Caco-2 (cell line): ENCODE results near the gene KIR2DL1. TPM values are rescaled to one million over a fixed set of nuclear protein-coding genes. Genes with fewer than 3 reads are reported as not detected.
"Not testable (repeated sequence)": the region's sequence is repeated elsewhere in the genome, so short reads cannot be mapped to it uniquely, and the experiment has no call there.

Experiments used
- Bru-seq: library from RNA; stranded (reverse); fragments of 400-500 nt; gene quantifications from one replicate; lab custom pipeline; 2021; lab: Mats Ljungman, UMichigan
- BruChase-seq, 2 experiments: library from RNA; stranded (reverse); fragments of 400-500 nt; gene quantifications; one replicate each; lab custom pipeline; 2021; lab: Mats Ljungman, UMichigan
- BruUV-seq: library from RNA; stranded (reverse); fragments of 400-500 nt; replicated peaks from 2 replicates; lab custom pipeline; 2021; lab: Mats Ljungman, UMichigan
- CTCF ChIA-PET: fragments of 300-600 bp; sonication (Branson Sonifier 250); formaldehyde crosslinking; loops from one replicate; lab custom pipeline; 2022; ENCODE audit warnings: antibody characterized with exemption; lab: Charles Lee
- POLR2A ChIA-PET: fragments of 300-600 bp; sonication (Branson Sonifier 250); formaldehyde crosslinking; loops from one replicate; lab custom pipeline; 2022; ENCODE audit warnings: antibody characterized with exemption; lab: Charles Lee
- DNase-seq, 2 experiments: peaks; one replicate each; pipeline versions ENCODE4 v3.0.0 to v3.0.0-alpha.2; 2020 to 2022
- H3K27me3 ChIP-seq: replicated peaks from 2 replicates; pipeline ENCODE4 v1.6.0; 2011; ENCODE audit warnings: low read length; ENCODE audit not compliant: control insufficient read depth, insufficient read depth
- H3K36me3 ChIP-seq: 2 replicates; pipeline ENCODE4 v1.5.1; 2011; ENCODE audit warnings: low read length; ENCODE audit not compliant: control insufficient read depth, insufficient read depth
- H3K4me1 ChIP-seq: fragments of 250-450 bp; sonication (Bioruptor Pico); 2 replicates; pipeline ENCODE4 v1.5.1; 2020; ENCODE audit warnings: mild to moderate bottlenecking
- H3K4me3 ChIP-seq: 2 replicates; pipeline ENCODE4 v1.5.1; 2011; ENCODE audit warnings: low read depth, mild to moderate bottlenecking, control low read depth, low read length
- H3K9me3 ChIP-seq: fragments of 250-450 bp; sonication (Bioruptor Pico); 2 replicates; pipeline ENCODE4 v1.5.1; 2020; ENCODE audit warnings: mild to moderate bottlenecking, moderate library complexity
- H3K27ac Mint-ChIP-seq: one replicate; pipeline ENCODE4 v1.8.0; 2022; ENCODE audit warnings: mixed read lengths; ENCODE audit not compliant: unreplicated experiment
- H3K27me3 Mint-ChIP-seq: one replicate; pipeline ENCODE4 v1.8.0; 2022; ENCODE audit warnings: mixed read lengths; ENCODE audit not compliant: insufficient read depth, unreplicated experiment
- H3K36me3 Mint-ChIP-seq: one replicate; pipeline ENCODE4 v1.8.0; 2022; ENCODE audit warnings: mild to moderate bottlenecking, mixed read lengths; ENCODE audit not compliant: insufficient read depth, unreplicated experiment
- H3K4me1 Mint-ChIP-seq: one replicate; pipeline ENCODE4 v1.8.0; 2022; ENCODE audit warnings: low read depth, mixed read lengths; ENCODE audit not compliant: unreplicated experiment
- H3K4me3 Mint-ChIP-seq: one replicate; pipeline ENCODE4 v1.8.0; 2022; ENCODE audit warnings: mild to moderate bottlenecking, moderate library complexity, mixed read lengths; ENCODE audit not compliant: unreplicated experiment
- H3K9me3 Mint-ChIP-seq: one replicate; pipeline ENCODE4 v1.8.0; 2022; ENCODE audit warnings: mixed read lengths; ENCODE audit not compliant: unreplicated experiment
- CTCF ChIP-seq, 2 experiments: fragments of 200-600 bp in 1 of 2; IDR thresholded peaks; 1 replicate in 1 of 2; 2 replicates in 1 of 2; pipeline versions ENCODE4 v1.5.1 to v1.8.0; 2011 to 2022; ENCODE audit warnings: antibody characterized with exemption in 1 of 2, control low read depth in 1 of 2, inconsistent platforms in 1 of 2, low read depth in 1 of 2, low read length in 1 of 2, mild to moderate bottlenecking in 1 of 2, moderate library complexity in 1 of 2; ENCODE audit not compliant: insufficient read depth in 1 of 2, severe bottlenecking in 1 of 2, unreplicated experiment in 1 of 2
- intact Hi-C: fragments of 100-400 bp; cut with micrococcal nuclease; formaldehyde crosslinking; loops from one replicate; pipeline ENCODE4 v1.10.0; 2022; ENCODE audit not compliant: unreplicated experiment
- long read RNA-seq: library from polyadenylated mRNA; stranded (forward); transcript quantifications from one replicate; pipeline ENCODE4 v2.0.0, GENCODE V29; 2022
- total RNA-seq: library from RNA; stranded (reverse); gene quantifications from 2 replicates; pipeline ENCODE4 v1.2.3, GENCODE V29; 2022

Gene KIR2DL1
- total RNA-seq (not detected in 2 replicates), Bru-seq, nascent RNA (not detected), BruChase-seq, experiment 1, labeled RNA remaining after a 2-hour chase (not detected), BruChase-seq, experiment 2, labeled RNA remaining after a 6-hour chase (not detected)
- long read RNA-seq: 0 reads

- H3K4me1 Mint-ChIP-seq, H3K27me3 ChIP-seq, H3K9me3 ChIP-seq, H3K36me3 ChIP-seq, POLR2A ChIA-PET, H3K4me3 ChIP-seq, H3K4me1 ChIP-seq, H3K36me3 Mint-ChIP-seq, CTCF ChIA-PET, H3K9me3 Mint-ChIP-seq, BruUV-seq, intact Hi-C loops, H3K4me3 Mint-ChIP-seq, DNase-seq, H3K27ac Mint-ChIP-seq: not testable (repeated sequence)
- peaks cover 12% of the 10 kb centered on the region for H3K27me3 Mint-ChIP-seq
These were observed at the start of gene KIR2DL1 for GRCh38 chr19:54769646-54770045. Gene KIR2DL1, plus strand, starts transcription at chr19:54769793. Its CDS starts 58 bp downstream, at chr19:54769851.

DNA sequence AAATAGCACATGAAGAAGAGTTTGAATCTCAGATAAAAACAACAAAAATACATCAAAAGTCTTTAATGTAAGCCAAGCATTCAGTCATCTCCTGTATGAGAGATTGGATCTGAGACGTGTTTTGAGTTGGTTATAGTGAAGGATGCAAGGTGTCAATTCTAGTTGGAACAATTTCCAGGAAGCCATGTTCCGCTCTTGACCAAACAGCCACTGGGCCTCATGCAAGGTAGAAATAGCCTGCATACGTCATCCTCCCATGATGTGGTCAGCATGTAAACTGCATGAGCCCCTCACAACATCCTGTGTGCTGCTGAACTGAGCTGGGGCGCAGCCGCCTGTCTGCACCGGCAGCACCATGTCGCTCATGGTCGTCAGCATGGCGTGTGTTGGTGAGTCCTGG lies 45.5 kb upstream of the KIR2DL1 start, which contains the start of gene KIR3DL3:
Gene KIR3DL3, plus strand, starts transcription at position 301 of the 400 bp plus-strand sequence. Its CDS starts 55 bp downstream, at position 356.
- TF ChIP-seq CTCF (IDR thresholded peaks at IDR 0.05; ENCODE audit: insufficient read depth in 1 of 2, low read depth in 1 of 2, low read length in 1 of 2, severe bottlenecking in 1 of 2, unreplicated experiment in 1 of 2): no peak
- peaks cover 16% of the 10 kb centered on the region for H3K27me3 Mint-ChIP-seq
- intact Hi-C loops: no loop called here
- no peak within 1 kb of the TSS for H3K27ac Mint-ChIP-seq
- no peak within 1 kb of the TSS for H3K4me3 Mint-ChIP-seq
- peaks cover 49% of the 10 kb centered on the region for H3K9me3 Mint-ChIP-seq
- no peak within 1 kb of the TSS for H3K4me3 ChIP-seq
- H3K4me1 Mint-ChIP-seq: no peaks in the 10 kb centered on the region
- no TSS peak for BruUV-seq
- H3K4me1 ChIP-seq: no peaks in the 10 kb centered on the region
- ChIA-PET CTCF (no interaction called here), POLR2A (no interaction called here)
- peaks cover 5% of the 10 kb centered on the region for H3K36me3 Mint-ChIP-seq
- no peaks in the 10 kb centered on the region; the same call in 1 of the 2 replicates for H3K27me3 ChIP-seq
- no peak for DNase-seq
- no peaks in the 10 kb centered on the region for H3K36me3 ChIP-seq
- H3K9me3 ChIP-seq: peaks cover 25% of the 10 kb centered on the region

DNA sequence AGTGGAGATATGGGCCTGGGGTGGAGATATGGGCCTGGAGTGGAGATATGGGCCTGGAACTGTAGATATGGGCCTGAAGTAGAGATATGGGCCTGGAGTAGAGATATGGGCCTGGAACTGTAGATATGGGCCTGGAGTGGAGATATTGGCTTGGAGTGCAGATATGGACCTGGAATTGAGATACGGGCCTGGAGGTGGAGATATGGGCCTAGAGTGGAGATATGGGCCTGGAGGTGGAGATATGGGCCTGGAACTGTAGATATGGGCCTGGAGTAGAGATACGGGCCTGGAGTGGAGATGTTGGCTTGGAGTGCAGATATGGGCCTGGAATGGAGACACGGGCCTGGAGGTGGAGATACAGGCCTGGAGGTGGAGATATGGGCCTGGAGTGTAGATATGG lies 44.9 kb upstream of the KIR2DL1 start:
- no peaks in the 10 kb centered on the region for H3K36me3 ChIP-seq
- intact Hi-C loops: no loop called here
- Mint-ChIP-seq H3K27ac (no peak overlapping the region), H3K9me3 (peaks cover 44% of the 10 kb centered on the region), H3K36me3 (peaks cover 5% of the 10 kb centered on the region), H3K27me3 (peaks cover 17% of the 10 kb centered on the region), H3K4me1 (no peaks in the 10 kb centered on the region), H3K4me3 (no peak overlapping the region)
- H3K4me1 ChIP-seq: no peaks in the 10 kb centered on the region
- ChIA-PET POLR2A (no interaction called here), CTCF (no interaction called here)
- peaks cover 24% of the 10 kb centered on the region for H3K9me3 ChIP-seq
- BruUV-seq: no TSS peak
- TF ChIP-seq CTCF (IDR thresholded peaks at IDR 0.05; ENCODE audit: insufficient read depth in 1 of 2, low read depth in 1 of 2, low read length in 1 of 2, severe bottlenecking in 1 of 2, unreplicated experiment in 1 of 2): no peak
- no peak overlapping the region for H3K4me3 ChIP-seq
- no peaks in the 10 kb centered on the region; the same call in 1 of the 2 replicates for H3K27me3 ChIP-seq
- DNase-seq: no peak
